Stomach smooth muscle (tissue), 2 donors: ENCODE results near the gene CDH2.

Source experiments
- H3K27ac ChIP-seq: one replicate; pipeline ENCODE4 v1.7.0; 2013; ENCODE audit warnings: mild to moderate bottlenecking, low read length, inconsistent platforms
- H3K27me3 ChIP-seq, 2 donors: one replicate each; pipeline ENCODE4 v1.7.0; 2013; ENCODE audit warnings: low read length in 2 of 2; ENCODE audit not compliant: insufficient read depth in 2 of 2, control insufficient read depth in 1 of 2
- H3K36me3 ChIP-seq, 2 donors: one replicate each; pipeline ENCODE4 v1.7.0; 2013; ENCODE audit warnings: low read length in 2 of 2; ENCODE audit not compliant: control insufficient read depth in 2 of 2, insufficient read depth in 2 of 2
- H3K4me1 ChIP-seq: one replicate; pipeline ENCODE4 v1.7.0; 2013; ENCODE audit warnings: low read length; ENCODE audit not compliant: control insufficient read depth, insufficient read depth
- H3K4me3 ChIP-seq, 2 donors: one replicate each; pipeline ENCODE4 v1.7.0; 2013; ENCODE audit warnings: low read length in 2 of 2
- H3K9ac ChIP-seq, 2 donors: one replicate each; pipeline ENCODE4 v1.7.0; 2013; ENCODE audit warnings: low read length in 2 of 2, mild to moderate bottlenecking in 1 of 2
- H3K9me3 ChIP-seq, 2 donors: one replicate each; pipeline ENCODE4 v1.7.0; 2013; ENCODE audit warnings: low read length in 2 of 2; ENCODE audit not compliant: control insufficient read depth in 2 of 2
- donor health status: healthy.
- donor health status: Pancreatic carcinoma.

The CDH2 gene

DNA sequence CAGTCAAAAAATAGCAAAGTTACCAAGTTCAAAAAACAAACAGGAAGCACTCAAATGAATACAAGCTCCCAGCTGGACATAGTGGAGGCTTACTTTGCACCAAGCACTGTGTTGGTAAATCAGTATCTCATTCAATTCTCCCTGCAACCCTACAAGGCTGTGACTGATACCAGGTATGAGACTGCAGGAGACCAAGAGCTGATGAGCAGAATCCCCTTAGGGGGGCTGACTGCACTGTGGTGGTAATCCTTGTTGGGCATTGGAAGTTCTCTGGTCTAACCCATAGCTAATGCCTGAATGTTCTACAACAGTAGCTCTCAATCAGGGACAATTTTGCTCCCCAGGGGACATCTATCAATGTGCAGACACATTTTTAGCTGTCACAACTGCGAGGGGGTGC is 26.0 kb downstream of the CDH2 start:
- H3K27me3 ChIP-seq, result no peaks in the 10 kb centered on the region
- no peak overlapping the region for H3K9ac ChIP-seq
- no peaks in the 10 kb centered on the region for H3K9me3 ChIP-seq
- H3K36me3 ChIP-seq, result no peaks in the 10 kb centered on the region
- H3K4me1 ChIP-seq, result no peaks in the 10 kb centered on the region
- H3K27ac ChIP-seq, result no peak overlapping the region
- no peak overlapping the region for H3K4me3 ChIP-seq

DNA sequence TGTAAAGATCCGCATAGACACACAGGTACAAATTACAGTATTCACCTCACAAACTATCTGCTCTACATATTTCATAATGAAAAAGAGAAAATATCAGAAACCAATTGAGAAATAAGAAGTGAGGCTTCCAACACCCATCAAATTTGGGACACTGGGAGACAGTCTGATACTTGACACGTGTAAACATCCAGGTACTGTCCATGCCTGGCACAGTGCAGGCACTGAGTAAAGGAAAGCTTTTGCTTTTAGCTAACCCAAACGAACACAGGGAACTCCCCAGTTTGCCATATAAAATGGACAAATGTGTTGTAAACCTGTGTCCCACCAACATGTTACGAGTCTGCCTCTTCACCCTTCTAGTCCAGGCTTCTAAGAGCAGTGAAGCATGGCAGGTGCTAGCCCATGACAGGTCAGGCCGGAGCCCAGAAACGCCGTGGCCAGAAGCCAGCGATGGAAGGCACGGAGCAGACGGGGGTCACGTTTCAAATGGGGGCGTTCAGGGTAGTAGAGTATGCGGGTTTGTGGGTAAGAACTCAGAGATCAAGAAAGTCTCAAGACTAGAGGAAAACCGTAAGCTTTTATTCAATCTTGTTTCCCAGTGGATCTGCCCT is 27.0 kb downstream of the CDH2 start:
- Histone ChIP-seq H3K36me3 (no peaks in the 10 kb centered on the region), H3K27me3 (no peaks in the 10 kb centered on the region), H3K9me3 (no peaks in the 10 kb centered on the region), H3K4me1 (no peaks in the 10 kb centered on the region), H3K4me3 (no peak overlapping the region), H3K27ac (no peak overlapping the region), H3K9ac (no peak overlapping the region)

DNA sequence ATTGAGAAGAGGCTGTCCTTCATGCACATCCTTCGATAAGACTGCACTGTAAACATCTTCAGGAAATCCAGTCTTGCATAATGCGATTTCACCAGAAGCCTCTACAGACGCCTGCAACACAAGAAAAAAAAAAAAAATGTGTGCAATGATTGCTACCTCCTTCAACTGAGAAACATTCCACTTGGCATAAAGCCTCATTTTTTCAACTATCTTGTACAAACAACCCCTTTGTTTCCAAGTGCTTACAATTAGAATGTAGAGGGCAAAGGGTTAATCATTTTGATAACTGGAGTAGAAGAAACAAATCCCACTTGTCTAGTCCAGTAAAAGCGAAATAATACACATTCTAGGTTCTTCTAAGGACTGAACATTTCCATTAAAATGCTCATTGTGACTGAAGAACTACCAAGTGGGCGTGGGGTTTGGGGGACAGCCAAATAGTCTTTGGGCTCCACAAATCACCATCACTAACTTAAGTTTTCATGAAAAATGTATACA is 29.2 kb downstream of the CDH2 start:
- no peak overlapping the region for H3K4me3 ChIP-seq
- no peak overlapping the region for H3K9ac ChIP-seq
- no peaks in the 10 kb centered on the region for H3K9me3 ChIP-seq
- no peaks in the 10 kb centered on the region for H3K36me3 ChIP-seq
- H3K4me1 ChIP-seq, result no peaks in the 10 kb centered on the region
- no peak overlapping the region for H3K27ac ChIP-seq
- no peaks in the 10 kb centered on the region for H3K27me3 ChIP-seq

DNA sequence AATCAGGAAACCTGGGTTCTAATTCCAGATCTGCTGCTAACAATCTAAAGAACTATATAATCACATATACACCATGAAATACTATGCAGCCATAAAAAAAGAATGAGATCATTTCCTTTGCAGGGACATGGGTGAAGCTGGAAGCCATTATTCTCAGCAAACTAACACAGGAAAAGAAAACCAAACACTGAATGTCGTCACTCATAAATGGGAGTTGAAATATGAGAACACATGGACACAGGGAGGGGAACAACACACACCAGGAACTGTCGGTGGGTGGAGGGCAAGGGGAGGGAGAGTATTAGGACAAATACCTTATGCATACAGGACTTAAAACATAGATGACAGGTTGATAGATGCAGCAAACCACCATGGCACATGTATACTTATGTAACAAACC is 33.2 kb downstream of the CDH2 start:
- Histone ChIP-seq H3K9ac (no peak overlapping the region), H3K36me3 (no peaks in the 10 kb centered on the region), H3K27ac (no peak overlapping the region), H3K27me3 (no peaks in the 10 kb centered on the region), H3K9me3 (no peaks in the 10 kb centered on the region), H3K4me3 (no peak overlapping the region), H3K4me1 (no peaks in the 10 kb centered on the region)

DNA sequence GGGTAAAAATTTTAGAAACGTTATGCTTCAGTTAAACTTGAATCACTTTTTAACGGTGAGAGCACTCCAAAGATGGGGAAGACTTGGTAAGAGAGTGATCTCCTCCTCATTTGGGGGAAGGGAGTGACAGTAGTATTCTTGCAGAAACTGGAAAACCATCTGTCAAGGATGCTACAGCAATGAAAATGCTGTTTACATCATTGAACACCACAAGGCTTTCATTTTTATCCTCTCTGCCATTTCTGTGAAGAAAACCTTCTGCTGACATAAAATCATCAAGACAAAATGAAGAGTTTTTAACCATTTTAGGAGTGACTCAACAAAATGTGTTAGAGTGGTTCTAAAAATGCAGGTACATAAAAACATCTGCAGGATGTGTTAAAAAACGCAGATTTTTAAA is 38.1 kb downstream of the CDH2 start:
- Histone ChIP-seq H3K9me3 (no peaks in the 10 kb centered on the region), H3K27ac (no peak overlapping the region), H3K27me3 (no peaks in the 10 kb centered on the region), H3K4me1 (no peaks in the 10 kb centered on the region), H3K9ac (no peak overlapping the region), H3K4me3 (no peak overlapping the region), H3K36me3 (no peaks in the 10 kb centered on the region)

DNA sequence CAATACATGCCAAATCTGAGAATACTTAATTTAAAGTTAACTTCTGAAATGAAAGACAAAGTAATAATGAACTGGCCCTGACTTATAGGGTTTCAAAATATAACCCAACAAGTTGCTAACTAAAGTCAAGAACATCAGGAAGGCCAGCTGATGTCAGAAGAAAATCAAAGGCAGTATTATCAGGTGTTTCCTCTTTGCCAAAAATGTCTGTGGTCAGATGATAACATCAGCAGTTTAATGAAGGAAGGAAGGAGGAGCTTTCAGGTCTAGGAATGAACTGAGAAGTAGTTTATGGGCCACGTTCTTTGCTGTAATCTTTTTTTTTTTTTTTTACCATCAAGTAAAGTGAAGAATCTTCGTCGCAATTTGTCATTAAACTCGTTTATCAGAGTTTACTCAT is 40.9 kb downstream of the CDH2 start:
- no peaks in the 10 kb centered on the region for H3K9me3 ChIP-seq
- H3K9ac ChIP-seq, result no peak overlapping the region
- no peaks in the 10 kb centered on the region for H3K36me3 ChIP-seq
- H3K27ac ChIP-seq, result no peak overlapping the region
- no peaks in the 10 kb centered on the region for H3K4me1 ChIP-seq
- no peak overlapping the region for H3K4me3 ChIP-seq
- no peaks in the 10 kb centered on the region for H3K27me3 ChIP-seq

DNA sequence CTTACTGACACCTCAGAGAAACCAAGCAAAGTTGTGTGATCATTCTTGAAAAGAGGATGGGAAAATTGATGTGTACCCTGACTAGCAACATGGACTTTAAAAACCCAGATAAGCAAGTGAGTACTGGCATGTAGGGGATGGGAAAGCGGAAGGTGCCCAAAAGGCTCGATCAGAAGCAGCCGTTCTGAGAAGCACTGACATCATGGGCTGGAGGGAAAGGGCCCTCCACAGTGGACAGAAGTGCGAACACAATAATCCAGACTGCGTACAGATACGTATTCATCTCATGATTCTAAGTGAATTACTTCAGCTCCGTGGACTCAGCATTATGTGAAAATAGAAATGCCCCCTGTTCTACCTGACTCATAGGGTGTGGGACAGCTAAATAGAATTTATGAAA is 42.2 kb downstream of the CDH2 start:
- Histone ChIP-seq H3K4me1 (no peaks in the 10 kb centered on the region), H3K9me3 (no peaks in the 10 kb centered on the region), H3K36me3 (no peaks in the 10 kb centered on the region), H3K27me3 (no peaks in the 10 kb centered on the region), H3K9ac (no peak overlapping the region), H3K27ac (no peak overlapping the region), H3K4me3 (no peak overlapping the region)

DNA sequence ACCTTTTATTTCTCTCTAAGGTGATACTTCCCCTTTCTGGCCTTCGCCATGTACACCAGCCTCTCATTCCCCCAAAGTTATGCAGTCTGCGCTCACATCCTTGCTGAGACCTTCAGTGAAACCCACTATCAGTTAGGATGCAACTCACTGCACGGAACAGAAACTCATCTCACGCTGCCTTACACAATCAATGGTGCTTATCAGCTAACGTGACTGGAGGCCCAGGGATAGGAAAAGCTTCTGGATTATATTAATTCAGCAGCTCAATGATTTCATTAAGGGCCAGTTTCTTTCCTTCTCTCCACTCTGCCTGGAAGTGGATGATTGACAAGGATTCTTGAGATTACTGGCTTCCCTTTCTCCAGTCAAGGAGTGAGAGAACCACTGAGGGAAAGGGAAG is 44.8 kb downstream of the CDH2 start:
- Histone ChIP-seq H3K27me3 (no peaks in the 10 kb centered on the region), H3K9me3 (no peaks in the 10 kb centered on the region), H3K4me3 (no peak overlapping the region), H3K27ac (no peak overlapping the region), H3K4me1 (no peaks in the 10 kb centered on the region), H3K9ac (no peak overlapping the region), H3K36me3 (no peaks in the 10 kb centered on the region)

DNA sequence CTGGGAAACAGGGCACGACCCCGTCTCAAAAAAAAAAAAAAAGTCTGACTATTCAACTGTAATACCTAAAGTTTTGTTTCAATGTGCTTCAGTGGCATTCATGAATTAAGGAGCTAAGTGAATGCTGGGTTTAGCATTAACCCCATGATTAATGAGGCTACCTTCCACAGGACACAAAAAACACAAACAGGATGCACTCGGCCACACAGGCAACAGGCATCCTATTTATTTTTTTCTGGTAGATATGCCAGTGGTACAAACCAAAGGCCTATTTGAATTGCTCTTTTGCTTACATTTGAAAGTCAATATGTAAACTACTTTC is 48.3 kb downstream of the CDH2 start:
- no peak overlapping the region for H3K4me3 ChIP-seq
- H3K27me3 ChIP-seq, result no peaks in the 10 kb centered on the region
- H3K36me3 ChIP-seq, result no peaks in the 10 kb centered on the region
- no peak overlapping the region for H3K9ac ChIP-seq
- no peaks in the 10 kb centered on the region for H3K9me3 ChIP-seq
- H3K4me1 ChIP-seq, result no peaks in the 10 kb centered on the region
- H3K27ac ChIP-seq, result no peak overlapping the region

DNA sequence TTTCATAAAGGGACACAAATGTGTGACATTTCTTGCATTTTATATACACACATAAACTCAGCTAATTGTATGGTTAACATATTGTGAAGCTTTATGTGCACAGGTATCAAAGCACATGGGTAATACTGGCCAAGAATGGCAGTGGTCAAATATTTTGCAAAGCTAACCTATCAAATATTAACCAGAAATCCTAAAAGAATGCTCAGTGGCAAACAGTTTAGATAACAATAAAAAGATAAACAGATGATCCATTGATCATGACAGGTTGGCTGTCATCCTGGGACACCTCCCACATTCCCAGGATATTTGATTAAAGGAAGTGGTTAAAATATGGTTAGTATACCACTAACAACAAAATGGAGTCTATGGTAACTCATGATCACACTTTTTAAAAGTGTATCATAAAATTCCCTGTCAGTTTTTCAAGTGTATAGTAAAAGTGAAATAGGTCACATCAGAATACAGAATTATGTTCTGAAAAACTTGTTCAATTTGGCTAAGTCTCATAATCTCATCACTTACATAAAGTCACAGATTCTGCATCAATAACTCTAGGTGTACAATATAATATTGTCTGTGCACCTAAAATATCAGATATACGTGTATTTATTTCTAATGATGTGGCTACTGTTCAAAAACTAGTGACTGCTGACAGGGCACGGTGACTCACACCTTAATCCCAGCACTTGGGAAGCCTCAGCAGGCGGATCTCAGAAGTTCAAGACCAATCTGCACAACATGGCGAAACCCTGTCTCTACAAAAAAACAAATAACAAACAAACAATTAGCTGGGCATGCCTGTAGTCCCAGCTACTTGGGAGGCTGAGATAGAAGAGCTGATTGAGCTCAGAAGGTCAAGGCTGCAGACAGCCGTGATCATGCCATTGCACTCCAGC is 48.9 kb downstream of the CDH2 start:
- Histone ChIP-seq H3K4me3 (no peak overlapping the region), H3K27ac (no peak overlapping the region), H3K36me3 (no peaks in the 10 kb centered on the region), H3K9ac (no peak overlapping the region), H3K27me3 (no peaks in the 10 kb centered on the region), H3K9me3 (no peaks in the 10 kb centered on the region), H3K4me1 (no peaks in the 10 kb centered on the region)

DNA sequence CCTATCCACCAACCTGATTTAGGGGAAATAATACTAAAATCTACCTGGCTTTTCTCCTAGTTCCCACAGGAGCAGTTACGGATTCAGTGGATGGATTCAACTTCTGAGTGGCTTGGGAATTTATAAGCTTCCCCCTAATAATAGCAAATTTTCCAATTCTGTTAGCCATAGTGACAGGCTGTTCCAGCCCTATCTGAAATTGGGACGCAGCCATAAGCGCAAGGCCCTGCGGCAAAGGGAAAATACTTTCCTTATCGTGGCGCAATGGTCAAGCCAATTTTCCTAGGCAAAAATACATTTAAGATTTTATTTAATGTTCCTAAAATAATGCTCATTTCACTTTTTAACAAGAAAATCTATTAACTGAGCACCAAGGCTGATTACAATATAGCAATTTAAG is 49.7 kb downstream of the CDH2 start:
- Histone ChIP-seq H3K27me3 (no peaks in the 10 kb centered on the region), H3K27ac (no peak overlapping the region), H3K4me3 (no peak overlapping the region), H3K36me3 (no peaks in the 10 kb centered on the region), H3K9ac (no peak overlapping the region), H3K9me3 (no peaks in the 10 kb centered on the region), H3K4me1 (no peaks in the 10 kb centered on the region)
